Measurements from ENCODE around the gene SLC25A6. TPM values are rescaled to one million over a fixed set of nuclear protein-coding genes. Genes with fewer than 3 reads are reported as not detected.
"Not testable (repeated sequence)": the region's sequence is repeated elsewhere in the genome, so short reads cannot be mapped to it uniquely, and the experiment has no call there.

Gene SLC25A6
- total and polyA plus RNA-seq, 2 experiments from 2014 or later = 370 to 592 TPM

DNA sequence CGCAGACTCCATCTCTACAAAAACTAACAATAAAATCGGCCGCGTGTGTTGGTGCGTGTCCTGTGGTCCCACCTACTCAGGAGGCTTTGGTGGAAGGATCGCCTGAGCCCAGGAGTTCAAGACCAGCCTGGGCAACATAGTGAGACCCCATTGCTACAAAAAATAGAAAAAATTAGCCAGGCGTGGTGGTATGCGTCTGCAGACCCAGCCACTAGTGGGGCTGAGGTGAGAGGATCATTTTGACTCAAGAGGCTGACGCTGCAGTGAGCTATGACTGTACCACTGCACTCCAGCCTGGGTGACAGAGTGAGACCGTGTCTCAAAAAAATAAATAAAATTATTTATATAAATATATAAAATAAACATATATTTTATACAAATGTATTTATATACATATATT is 38.5 kb upstream of the SLC25A6 start:
- H3K4me1 ChIP-seq (ENCODE audit: low read depth) = no peaks in the 10 kb centered on the region
- H3K27me3 ChIP-seq = no peaks in the 10 kb centered on the region
- H3K9me3 ChIP-seq (ENCODE audit: low read depth) = no peaks in the 10 kb centered on the region
- TF ChIP-seq, protein P1, sequence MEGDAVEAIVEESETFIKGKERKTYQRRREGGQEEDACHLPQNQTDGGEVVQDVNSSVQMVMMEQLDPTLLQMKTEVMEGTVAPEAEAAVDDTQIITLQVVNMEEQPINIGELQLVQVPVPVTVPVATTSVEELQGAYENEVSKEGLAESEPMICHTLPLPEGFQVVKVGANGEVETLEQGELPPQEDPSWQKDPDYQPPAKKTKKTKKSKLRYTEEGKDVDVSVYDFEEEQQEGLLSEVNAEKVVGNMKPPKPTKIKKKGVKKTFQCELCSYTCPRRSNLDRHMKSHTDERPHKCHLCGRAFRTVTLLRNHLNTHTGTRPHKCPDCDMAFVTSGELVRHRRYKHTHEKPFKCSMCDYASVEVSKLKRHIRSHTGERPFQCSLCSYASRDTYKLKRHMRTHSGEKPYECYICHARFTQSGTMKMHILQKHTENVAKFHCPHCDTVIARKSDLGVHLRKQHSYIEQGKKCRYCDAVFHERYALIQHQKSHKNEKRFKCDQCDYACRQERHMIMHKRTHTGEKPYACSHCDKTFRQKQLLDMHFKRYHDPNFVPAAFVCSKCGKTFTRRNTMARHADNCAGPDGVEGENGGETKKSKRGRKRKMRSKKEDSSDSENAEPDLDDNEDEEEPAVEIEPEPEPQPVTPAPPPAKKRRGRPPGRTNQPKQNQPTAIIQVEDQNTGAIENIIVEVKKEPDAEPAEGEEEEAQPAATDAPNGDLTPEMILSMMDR (IDR thresholded peaks at IDR 0.05; ENCODE audit: low read depth, low read length) = no peak
- no peak for DNase-seq (ENCODE audit: low read depth in 1 of 2, low spot score in 1 of 2)
- H3K27ac ChIP-seq = no peak overlapping the region
- H3K4me3 ChIP-seq = no peak overlapping the region
- H3K36me3 ChIP-seq = no peaks in the 10 kb centered on the region

DNA sequence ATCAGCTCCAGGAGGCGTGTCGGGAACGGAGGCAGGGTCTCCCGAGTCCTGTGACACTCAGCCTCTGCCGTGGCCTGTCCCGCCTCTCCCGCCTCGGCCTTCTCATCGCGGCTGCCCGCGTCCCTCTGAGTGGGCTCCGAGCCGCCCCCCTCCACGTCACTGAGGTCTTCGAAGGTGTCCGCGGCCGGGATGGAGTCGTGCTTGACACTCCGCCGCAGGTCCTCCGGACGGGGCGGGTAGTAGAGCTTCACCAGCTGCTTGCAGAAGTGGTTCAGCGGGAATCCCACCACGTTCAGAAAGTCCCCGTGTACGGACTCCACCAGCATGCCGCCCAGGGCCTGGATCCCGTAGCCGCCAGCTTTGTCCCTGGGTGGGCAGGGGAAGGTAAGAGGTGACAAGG is 35.8 kb upstream of the SLC25A6 start:
- H3K36me3 ChIP-seq = no peaks in the 10 kb centered on the region
- no peaks in the 10 kb centered on the region for H3K4me1 ChIP-seq (ENCODE audit: low read depth)
- no peak for DNase-seq (ENCODE audit: low read depth in 1 of 2, low spot score in 1 of 2)

DNA sequence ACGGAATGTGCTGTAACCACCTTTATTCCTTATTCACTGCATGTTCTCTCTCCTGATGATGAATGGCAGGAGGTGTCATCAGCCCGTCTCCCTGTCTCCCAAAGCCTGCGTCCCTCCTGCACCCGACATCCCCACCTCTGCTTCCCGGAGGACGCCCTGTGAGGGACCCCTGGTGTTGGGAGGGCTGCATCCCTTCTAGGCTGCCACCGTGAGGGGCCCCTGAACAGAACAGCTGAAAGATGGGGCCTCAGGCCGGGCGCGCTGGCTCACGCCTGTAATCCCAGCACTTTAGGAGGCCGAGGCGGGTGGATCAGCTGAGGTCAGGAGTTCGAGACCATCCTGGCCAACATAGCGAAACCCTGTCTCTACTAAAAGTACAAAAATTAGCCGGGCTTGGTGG is 34.4 kb upstream of the SLC25A6 start:
- H3K36me3 ChIP-seq; H3K27ac ChIP-seq; DNase-seq (ENCODE audit: low read depth in 1 of 2, low spot score in 1 of 2); H3K4me3 ChIP-seq; H3K27me3 ChIP-seq; H3K9me3 ChIP-seq (ENCODE audit: low read depth); H3K4me1 ChIP-seq (ENCODE audit: low read depth): not testable (repeated sequence)

More for the DNA sequence above, 35.8 kb upstream of the SLC25A6 start:
- Histone ChIP-seq H3K4me3 (no peak overlapping the region), H3K9me3 (ENCODE audit: low read depth) (no peaks in the 10 kb centered on the region), H3K27ac (no peak overlapping the region), H3K27me3 (no peaks in the 10 kb centered on the region)
- TF ChIP-seq, protein P1 (IDR thresholded peaks at IDR 0.05; ENCODE audit: low read depth, low read length) = no peak

DNA sequence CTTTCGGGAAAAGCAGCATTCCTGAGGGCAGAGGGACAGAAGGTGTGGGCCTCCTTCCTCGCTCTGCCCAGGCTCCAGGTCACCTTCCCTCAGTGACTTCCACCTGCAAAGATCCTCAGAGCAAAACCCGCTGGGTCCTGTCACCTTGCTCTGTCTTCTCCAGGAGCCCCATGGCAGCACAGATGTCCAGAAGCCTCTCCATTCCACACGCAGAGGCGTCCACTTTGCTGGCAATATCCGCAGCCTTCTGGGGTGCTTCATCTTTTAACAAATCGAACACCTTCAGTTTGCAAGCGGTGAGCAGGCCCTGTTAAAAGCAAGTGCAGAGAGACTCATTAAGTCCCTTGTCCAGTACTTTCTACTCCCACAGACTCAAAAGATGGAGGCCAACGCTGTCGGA is 33.5 kb upstream of the SLC25A6 start:
- DNase-seq (ENCODE audit: low read depth in 1 of 2, low spot score in 1 of 2) = no peak
- H3K4me1 ChIP-seq (ENCODE audit: low read depth) = no peaks in the 10 kb centered on the region
- TF ChIP-seq, protein P1 (IDR thresholded peaks at IDR 0.05; ENCODE audit: low read depth, low read length) = no peak
- no peaks in the 10 kb centered on the region for H3K9me3 ChIP-seq (ENCODE audit: low read depth)
- H3K36me3 ChIP-seq = no peaks in the 10 kb centered on the region
- no peak overlapping the region for H3K27ac ChIP-seq
- no peaks in the 10 kb centered on the region for H3K27me3 ChIP-seq
- H3K4me3 ChIP-seq = no peak overlapping the region

DNA sequence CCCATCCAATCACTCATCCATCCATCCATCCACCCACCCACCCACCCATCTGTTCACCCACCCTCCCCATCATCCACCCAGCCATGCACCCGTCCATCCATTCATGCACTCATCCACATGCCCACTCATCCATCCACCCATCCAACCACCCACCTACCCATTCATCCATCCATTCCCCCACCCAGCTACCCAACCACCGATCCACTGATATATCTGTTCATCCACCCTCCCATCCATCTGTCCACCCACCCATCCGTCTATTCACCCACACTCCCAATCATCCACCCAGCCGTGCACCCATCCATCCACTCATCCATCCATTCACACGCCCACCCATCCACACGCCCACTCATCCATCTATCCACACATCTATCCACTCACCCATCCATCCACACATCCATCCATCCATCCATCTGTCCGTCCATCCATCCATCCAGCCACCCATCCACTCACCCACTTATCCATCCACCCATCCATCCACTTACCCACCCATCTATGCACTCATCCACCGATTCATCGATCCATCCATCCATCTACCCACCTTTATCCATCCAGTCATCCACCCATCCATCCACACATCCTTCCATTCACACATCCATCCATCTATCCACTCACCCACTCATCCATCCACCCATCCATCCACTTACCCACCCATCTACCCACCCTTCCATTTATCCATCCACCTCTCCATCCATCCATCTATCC is 32.4 kb upstream of the SLC25A6 start:
- Histone ChIP-seq H3K4me3 (no peak overlapping the region), H3K27me3 (no peaks in the 10 kb centered on the region), H3K9me3 (ENCODE audit: low read depth) (no peaks in the 10 kb centered on the region), H3K4me1 (ENCODE audit: low read depth) (no peaks in the 10 kb centered on the region), H3K27ac (no peak overlapping the region), H3K36me3 (no peaks in the 10 kb centered on the region)
- TF ChIP-seq, protein P1 (IDR thresholded peaks at IDR 0.05; ENCODE audit: low read depth, low read length) = no peak
- DNase-seq (ENCODE audit: low read depth in 1 of 2, low spot score in 1 of 2) = no peak

DNA sequence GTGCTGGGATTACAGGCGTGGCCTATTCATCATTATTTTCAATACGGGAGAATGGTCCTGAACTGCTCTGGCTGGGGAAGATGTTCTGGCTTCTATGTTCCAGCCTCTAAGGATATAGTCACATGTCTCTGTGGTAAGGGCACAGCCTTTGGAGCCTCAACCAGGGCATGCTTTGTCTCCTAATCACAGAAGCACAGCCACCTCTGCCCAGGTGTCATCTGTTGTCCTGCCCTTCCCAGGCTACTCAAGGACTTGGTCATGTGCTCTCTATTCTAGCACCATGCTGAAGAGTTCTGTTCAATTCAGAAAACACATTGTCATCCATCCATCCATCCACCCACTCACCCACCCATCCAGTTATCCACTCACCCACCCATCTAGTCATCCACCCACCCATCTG is 31.3 kb upstream of the SLC25A6 start:
- TF ChIP-seq, protein P1 (IDR thresholded peaks at IDR 0.05; ENCODE audit: low read depth, low read length) = no peak
- Histone ChIP-seq H3K27ac (no peak overlapping the region), H3K36me3 (no peaks in the 10 kb centered on the region), H3K27me3 (no peaks in the 10 kb centered on the region), H3K4me1 (ENCODE audit: low read depth) (no peaks in the 10 kb centered on the region), H3K9me3 (ENCODE audit: low read depth) (no peaks in the 10 kb centered on the region), H3K4me3 (no peak overlapping the region)
- DNase-seq (ENCODE audit: low read depth in 1 of 2, low spot score in 1 of 2) = no peak
